Stomach (tissue), 9 donors: Measurements from ENCODE around the gene TOX3. TPM values are rescaled to one million over a fixed set of nuclear protein-coding genes. Genes with fewer than 3 reads are reported as not detected.

Experiments used
- DNase-seq, 2 donors: peaks; one replicate each; pipeline versions ENCODE4 v3.0.0 to v3.0.0-alpha.2; 2013 to 2019
- H3K27ac ChIP-seq, 5 donors: fragments of 200-600 bp in 4 of 5; sonication (generic) in 4 of 5; one replicate each; pipeline ENCODE4 v1.5.1; 2013 to 2019; ENCODE audit warnings: mild to moderate bottlenecking in 1 of 5, moderate library complexity in 1 of 5
- H3K27me3 ChIP-seq, 3 donors: fragments of 200-600 bp; sonication (generic); one replicate each; pipeline ENCODE4 v1.5.1; 2017 to 2019; ENCODE audit warnings: mixed run types in 1 of 3
- H3K36me3 ChIP-seq, 4 donors: fragments of 200-600 bp; sonication (generic); 1 replicate in 3 of 4; 2 replicates in 1 of 4; pipeline ENCODE4 v1.5.1; 2016 to 2019
- H3K4me1 ChIP-seq, 4 donors: fragments of 200-600 bp; sonication (generic); one replicate each; pipeline ENCODE4 v1.5.1; 2016 to 2019
- H3K4me3 ChIP-seq, 4 donors: fragments of 200-600 bp; sonication (generic) in 3 of 4; one replicate each; pipeline ENCODE4 v1.5.1; 2016 to 2019; ENCODE audit warnings: mild to moderate bottlenecking in 1 of 4
- H3K9me3 ChIP-seq, 4 donors: fragments of 200-600 bp; sonication (generic); one replicate each; pipeline ENCODE4 v1.5.1; 2016 to 2019
- EP300 ChIP-seq: sonication (generic); formaldehyde crosslinking; IDR thresholded peaks from one replicate; pipeline ENCODE4 v1.6.1; 2017; ENCODE audit warnings: antibody characterized with exemption
- POLR2A ChIP-seq, 4 donors: fragments of 450-650 bp; IDR thresholded peaks; one replicate each; pipeline ENCODE4 v1.6.1; 2016; ENCODE audit warnings: antibody characterized with exemption in 4 of 4, control low read depth in 2 of 4, mild to moderate bottlenecking in 1 of 4, moderate library complexity in 1 of 4
- POLR2AphosphoS5 ChIP-seq, 3 donors: sonication (generic); formaldehyde crosslinking; IDR thresholded peaks; one replicate each; pipeline ENCODE4 v1.6.1; 2016; ENCODE audit warnings: antibody characterized with exemption in 3 of 3
- WGBS, 5 donors: extraction: QIAGEN DNeasy Blood & Tissue Kit in 3 of 5; methylation state at CpG; one replicate each; pipeline versions ENCODE4 v1.1.5 to v1.1.7; 2013 to 2018; 5-methylcytosine and 5-hydroxymethylcytosine counted together
- intact Hi-C: fragments of 100-400 bp; cut with DNase I; formaldehyde crosslinking; loops from one replicate; pipeline ENCODE4 v1.15.1; 2023; ENCODE audit warnings: low total_unique reads
- polyA plus RNA-seq, 3 donors: library from polyadenylated mRNA; stranded (reverse); fragments of 200-250 nt; gene quantifications; one replicate each; pipeline ENCODE4 v1.2.3, GENCODE V29; 2013
- total RNA-seq, 5 donors: library from RNA; depleted of rRNA; stranded (reverse); fragments of >200 nt; gene quantifications; one replicate each; pipeline versions ENCODE4 v1.1.0 to v1.2.3, GENCODE V29; 2014 to 2016
- TF ChIP-seq, protein P1 (sequence below), 7 experiments: fragments of 450-650 bp in 4 of 7; fragments of 200-600 bp in 3 of 7; sonication (generic) in 3 of 7; IDR thresholded peaks; one replicate each; pipeline ENCODE4 v1.5.1; 2016 to 2019; ENCODE audit warnings: antibody characterized with exemption in 7 of 7, control low read depth in 2 of 7, mild to moderate bottlenecking in 1 of 7
- donor health status: healthy with polysubstance abuse.
- donor health status: Bipolar disorder and iron deficiency.
- donor health status: healthy.

TOX3 gene
- total and polyA plus RNA-seq, 8 donors = 6.4 to 169 (median 11.1) TPM

DNA sequence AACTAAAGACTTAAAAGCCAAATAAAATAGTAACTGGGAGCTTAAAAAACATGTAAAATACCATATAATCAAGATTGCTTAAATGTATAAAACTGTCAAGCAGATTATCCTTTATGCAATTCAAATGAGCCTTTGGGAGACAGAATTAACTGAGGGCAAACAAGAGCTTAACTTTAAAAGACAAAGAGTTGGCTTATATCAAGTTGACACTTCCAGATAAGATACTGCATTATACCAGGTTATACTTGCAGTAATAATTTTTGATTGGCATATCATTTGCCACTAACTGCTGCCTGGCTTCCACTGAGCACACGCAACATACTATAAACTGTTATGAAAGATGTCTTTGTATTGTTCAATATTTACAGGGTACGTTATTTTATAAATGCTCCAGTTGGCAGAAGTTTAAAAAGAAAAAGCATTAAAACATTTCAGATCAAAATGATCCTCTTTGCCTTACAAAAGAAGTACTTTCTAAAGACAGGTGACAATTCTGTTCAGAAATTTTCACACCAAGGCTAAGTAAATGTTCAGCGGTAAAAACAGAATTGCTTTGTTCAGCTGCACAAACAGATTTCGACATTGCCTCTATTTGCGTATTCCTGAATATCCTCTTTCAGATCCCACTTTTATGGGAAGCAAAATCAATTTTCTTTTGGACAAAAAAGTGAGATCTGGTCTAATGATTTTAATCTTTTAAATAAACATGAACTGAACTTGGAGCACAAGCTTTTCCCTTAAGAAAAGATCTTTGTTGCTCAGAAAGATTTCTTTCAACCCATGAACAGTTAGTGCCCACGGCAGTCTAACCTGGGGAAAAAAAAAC lies 50.7 kb downstream of the TOX3 start:
- H3K4me3 ChIP-seq = no peak overlapping the region
- no peaks in the 10 kb centered on the region for H3K9me3 ChIP-seq
- TF ChIP-seq, protein P1, sequence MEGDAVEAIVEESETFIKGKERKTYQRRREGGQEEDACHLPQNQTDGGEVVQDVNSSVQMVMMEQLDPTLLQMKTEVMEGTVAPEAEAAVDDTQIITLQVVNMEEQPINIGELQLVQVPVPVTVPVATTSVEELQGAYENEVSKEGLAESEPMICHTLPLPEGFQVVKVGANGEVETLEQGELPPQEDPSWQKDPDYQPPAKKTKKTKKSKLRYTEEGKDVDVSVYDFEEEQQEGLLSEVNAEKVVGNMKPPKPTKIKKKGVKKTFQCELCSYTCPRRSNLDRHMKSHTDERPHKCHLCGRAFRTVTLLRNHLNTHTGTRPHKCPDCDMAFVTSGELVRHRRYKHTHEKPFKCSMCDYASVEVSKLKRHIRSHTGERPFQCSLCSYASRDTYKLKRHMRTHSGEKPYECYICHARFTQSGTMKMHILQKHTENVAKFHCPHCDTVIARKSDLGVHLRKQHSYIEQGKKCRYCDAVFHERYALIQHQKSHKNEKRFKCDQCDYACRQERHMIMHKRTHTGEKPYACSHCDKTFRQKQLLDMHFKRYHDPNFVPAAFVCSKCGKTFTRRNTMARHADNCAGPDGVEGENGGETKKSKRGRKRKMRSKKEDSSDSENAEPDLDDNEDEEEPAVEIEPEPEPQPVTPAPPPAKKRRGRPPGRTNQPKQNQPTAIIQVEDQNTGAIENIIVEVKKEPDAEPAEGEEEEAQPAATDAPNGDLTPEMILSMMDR (IDR thresholded peaks at IDR 0.05) = no peak
- TF ChIP-seq POLR2A (IDR thresholded peaks at IDR 0.05) (no peak), EP300 (no peak), POLR2AphosphoS5 (IDR thresholded peaks at IDR 0.05) (no peak)
- H3K4me1 ChIP-seq = peaks cover 19 to 70% (median 48%) of the 10 kb centered on the region in 4 donors
- H3K27ac ChIP-seq = peak overlapping the region in 4 of 5 donors; percentile 28 to 69 (median 32)
- DNase-seq = peak in 1 of 2 donors; percentile 46
- no peaks in the 10 kb centered on the region for H3K27me3 ChIP-seq
- intact Hi-C loops = no loop called here
- H3K36me3 ChIP-seq = no peaks in the 10 kb centered on the region
- WGBS, 5 donors = 28 to 56% (median 40%) methylated on average over 6 of the region's 6 CpGs

DNA sequence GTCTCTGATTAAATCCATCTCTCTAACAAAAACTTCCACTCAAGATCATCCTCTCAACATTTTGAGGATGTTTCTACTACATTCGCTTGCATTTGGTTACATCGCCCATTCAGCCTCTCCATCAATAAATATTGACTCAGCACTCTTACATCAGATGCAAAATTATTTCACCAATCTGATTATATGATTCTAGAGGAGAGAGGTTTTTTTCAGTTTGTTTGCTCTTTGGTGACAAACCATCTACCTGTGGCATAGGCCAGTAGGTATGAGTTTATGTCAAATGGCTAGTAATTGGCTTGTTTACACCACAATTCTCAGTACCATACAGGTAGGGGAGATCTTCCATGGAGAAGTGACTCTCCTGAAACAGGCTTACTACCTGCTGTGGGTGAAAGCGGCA lies 52.3 kb downstream of the TOX3 start:
- intact Hi-C loops = no loop called here
- Histone ChIP-seq H3K9me3 (no peaks in the 10 kb centered on the region), H3K27me3 (no peaks in the 10 kb centered on the region), H3K4me1 (peaks cover 21 to 69% (median 52%) of the 10 kb centered on the region in 4 donors), H3K4me3 (no peak overlapping the region), H3K36me3 (no peaks in the 10 kb centered on the region), H3K27ac (peak overlapping the region in 1 of 5 donors; percentile 69)
- 71 to 81% (median 75%) methylated on average over 3 of the region's 3 CpGs for WGBS, 5 donors
- TF ChIP-seq POLR2AphosphoS5 (IDR thresholded peaks at IDR 0.05) (no peak), POLR2A (IDR thresholded peaks at IDR 0.05) (no peak), EP300 (no peak)
- DNase-seq = no peak

DNA sequence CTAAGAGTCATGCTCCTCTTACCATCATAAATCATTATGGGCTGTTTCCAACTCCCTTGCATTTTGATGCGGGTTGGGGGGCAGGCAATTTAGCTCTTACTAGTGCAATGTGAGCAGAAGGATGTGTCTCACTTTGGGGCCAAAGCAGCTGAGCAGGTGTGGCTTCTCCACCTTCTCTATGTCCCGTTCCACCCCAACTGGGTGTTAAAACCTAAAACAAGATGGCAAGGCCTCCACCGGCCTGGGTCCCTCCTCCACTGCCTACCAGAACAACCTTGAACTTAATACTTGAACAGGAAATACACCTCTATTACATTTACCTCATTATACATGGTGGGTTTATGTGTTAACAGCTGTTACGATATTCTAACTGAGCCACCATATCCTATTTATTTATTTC lies 52.8 kb downstream of the TOX3 start:
- TF ChIP-seq POLR2AphosphoS5 (IDR thresholded peaks at IDR 0.05) (no peak), POLR2A (IDR thresholded peaks at IDR 0.05) (no peak), EP300 (no peak)
- TF ChIP-seq, protein P1 (IDR thresholded peaks at IDR 0.05) = no peak
- H3K27ac ChIP-seq = peak overlapping the region in 4 of 5 donors; percentile 26 to 75 (median 58)
- 83 to 91% (median 86%) methylated on average over 4 of the region's 4 CpGs for WGBS, 5 donors
- no peaks in the 10 kb centered on the region for H3K36me3 ChIP-seq
- peaks cover 26 to 70% (median 53%) of the 10 kb centered on the region in 4 donors for H3K4me1 ChIP-seq
- intact Hi-C loops = no loop called here
- no peak for DNase-seq
- no peaks in the 10 kb centered on the region for H3K9me3 ChIP-seq
- H3K27me3 ChIP-seq = no peaks in the 10 kb centered on the region
- H3K4me3 ChIP-seq = no peak overlapping the region

DNA sequence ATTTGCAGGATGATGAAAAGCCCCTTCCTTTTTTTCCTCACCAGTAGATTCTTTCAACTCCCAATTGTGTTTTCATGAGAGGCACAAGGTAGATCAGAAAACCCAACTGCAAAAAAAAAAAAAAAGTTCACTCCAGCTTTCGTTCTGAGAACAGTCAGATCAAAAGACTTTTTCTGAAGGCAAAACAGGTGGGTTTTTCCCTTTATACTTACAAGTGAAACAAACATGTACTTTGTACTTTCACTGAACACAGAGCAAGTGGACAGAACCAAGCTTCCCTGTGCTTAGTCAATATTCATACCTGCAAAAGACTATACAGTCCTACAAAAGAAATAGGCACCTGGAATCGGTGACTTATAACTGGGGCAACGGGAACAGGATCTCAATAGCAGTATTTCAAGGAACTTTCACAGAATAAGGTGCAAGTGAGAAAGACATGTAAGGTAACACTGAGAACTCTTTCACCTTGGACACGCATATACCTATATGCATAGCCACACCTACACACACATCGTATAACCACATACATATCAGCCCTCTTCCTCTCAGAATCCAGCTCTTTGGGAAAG lies 54.1 kb downstream of the TOX3 start:
- DNase-seq = peak in 1 of 2 donors; percentile 77
- no peaks in the 10 kb centered on the region for H3K9me3 ChIP-seq
- intact Hi-C loops = no loop called here
- TF ChIP-seq EP300 (no peak), POLR2AphosphoS5 (IDR thresholded peaks at IDR 0.05) (peak in 1 of 3 donors; percentile 34)
- H3K36me3 ChIP-seq = no peaks in the 10 kb centered on the region
- peaks cover 29 to 71% (median 53%) of the 10 kb centered on the region in 4 donors for H3K4me1 ChIP-seq
- H3K27ac ChIP-seq = peak overlapping the region; percentile 34 to 69 (median 54)
- H3K27me3 ChIP-seq = no peaks in the 10 kb centered on the region
- 29 to 51% (median 47%) methylated on average over 5 of the region's 5 CpGs for WGBS, 5 donors
- no peak overlapping the region for H3K4me3 ChIP-seq

DNA sequence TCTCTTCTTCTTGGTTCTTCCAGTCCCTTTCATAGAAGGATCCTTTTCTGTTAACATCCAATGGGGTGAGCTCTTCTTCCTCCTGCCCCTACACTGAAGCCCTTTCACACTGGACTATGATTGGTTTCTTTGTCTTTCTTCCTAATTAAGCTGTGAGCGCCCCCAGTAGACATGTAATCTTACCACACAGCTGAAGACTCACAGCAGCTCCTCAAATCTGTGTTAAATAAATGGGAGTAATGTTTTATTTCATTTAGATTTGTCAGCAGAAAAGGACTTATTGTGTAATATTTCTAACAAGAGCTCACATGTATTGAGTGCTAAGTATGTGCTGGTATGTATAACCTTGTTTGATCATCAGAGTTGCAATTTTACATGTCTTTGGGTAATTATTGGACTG lies 55.7 kb downstream of the TOX3 start:
- Histone ChIP-seq H3K4me1 (peaks cover 16 to 59% (median 43%) of the 10 kb centered on the region in 4 donors), H3K27me3 (no peaks in the 10 kb centered on the region), H3K4me3 (no peak overlapping the region), H3K9me3 (no peaks in the 10 kb centered on the region), H3K27ac (peak overlapping the region in 1 of 5 donors; percentile 48), H3K36me3 (no peaks in the 10 kb centered on the region)
- no peak for DNase-seq
- WGBS, 5 donors = 33 to 88% (median 48%) methylated on average over 1 of the region's 1 CpG
- intact Hi-C loops = no loop called here
- TF ChIP-seq, protein P1 (IDR thresholded peaks at IDR 0.05) = no peak
- TF ChIP-seq EP300 (no peak), POLR2AphosphoS5 (IDR thresholded peaks at IDR 0.05) (no peak), POLR2A (IDR thresholded peaks at IDR 0.05) (no peak)
